HG03064 (cell line): ENCODE results near the gene VPS51.

Experiments
- ATAC-seq: cut with Tn5 transposase; IDR thresholded peaks from one replicate; pipeline ENCODE4 v1.9.1; 2021; ENCODE audit warnings: low read depth; ENCODE audit not compliant: unreplicated experiment

Gene VPS51

GRCh38 chr11:65104628-65105027 lies 8.6 kb downstream of the VPS51 start:
- no peak for ATAC-seq

- no peak for ATAC-seq
Observed at GRCh38 chr11:65107078-65107477, 11.1 kb downstream of the VPS51 start.

- ATAC-seq = no peak
Observed at GRCh38 chr11:65107751-65108468, 11.9 kb downstream of the VPS51 start.

- ATAC-seq = no peak
Observed at GRCh38 chr11:65108469-65109123, 12.6 kb downstream of the VPS51 start.

- ATAC-seq = no peak
Observed at GRCh38 chr11:65109231-65110198, 13.5 kb downstream of the VPS51 start.

- no peak for ATAC-seq
Observed at GRCh38 chr11:65110354-65110861, 14.4 kb downstream of the VPS51 start.

GRCh38 chr11:65111159-65111743 lies 15.2 kb downstream of the VPS51 start:
- ATAC-seq = no peak

GRCh38 chr11:65111744-65112545 lies 15.9 kb downstream of the VPS51 start, which contains the start of gene TM7SF2:
Gene TM7SF2 (plus strand): TSS chr11:65111872. CDS start chr11:65112016, 144 bp downstream.
- ATAC-seq = no peak

GRCh38 chr11:65112546-65113360 lies 16.7 kb downstream of the VPS51 start:
- ATAC-seq = no peak

GRCh38 chr11:65113361-65113756 lies 17.3 kb downstream of the VPS51 start:
- ATAC-seq = no peak

- no peak for ATAC-seq
Observed at GRCh38 chr11:65113839-65114238, 17.8 kb downstream of the VPS51 start.

- ATAC-seq = no peak
Observed at GRCh38 chr11:65114538-65115171, 18.6 kb downstream of the VPS51 start.

GRCh38 chr11:65115361-65116082 lies 19.5 kb downstream of the VPS51 start:
- ATAC-seq = no peak

- ATAC-seq = no peak
Observed at GRCh38 chr11:65116370-65117205, 20.6 kb downstream of the VPS51 start.

- ATAC-seq = peak; percentile 51
Observed at GRCh38 chr11:65117206-65118096, 21.4 kb downstream of the VPS51 start, which contains the start of gene ZNHIT2. Gene ZNHIT2 (minus strand): TSS chr11:65117701. CDS start chr11:65117653, 48 bp downstream.
